OCI-LY1 (cell line): ENCODE results near the gene NUPR1.
"Not testable (repeated sequence)": the region's sequence is repeated elsewhere in the genome, so short reads cannot be mapped to it uniquely, and the experiment has no call there.

Experiments
- H2AFZ ChIP-seq: fragments of 200-600 bp; sonication (generic), shearing (Covaris generic); 2 replicates; pipeline ENCODE4 v1.6.0; 2014; ENCODE audit warnings: antibody characterized with exemption, mild to moderate bottlenecking, low read length
- H3F3A ChIP-seq: fragments of 200-600 bp; sonication (generic), shearing (Covaris generic); 2 replicates; pipeline ENCODE4 v1.6.0; 2014; ENCODE audit warnings: mild to moderate bottlenecking, antibody characterized with exemption, low read length, moderate library complexity; ENCODE audit not compliant: insufficient read depth
- H3K27ac ChIP-seq: fragments of 200-600 bp; sonication (generic); 2 replicates; pipeline ENCODE4 v1.5.1; 2014; ENCODE audit warnings: low read length, mixed run types, mild to moderate bottlenecking, low read depth; ENCODE audit not compliant: poor library complexity, severe bottlenecking
- H3K27me3 ChIP-seq: fragments of 200-600 bp; sonication (generic); 2 replicates; pipeline ENCODE4 v1.6.0; 2014; ENCODE audit warnings: antibody characterized with exemption, mild to moderate bottlenecking, low read length, moderate library complexity; ENCODE audit not compliant: insufficient read depth
- H3K36me3 ChIP-seq: fragments of 200-600 bp; sonication (generic); 2 replicates; pipeline ENCODE4 v1.6.1; 2014; ENCODE audit warnings: mild to moderate bottlenecking, antibody characterized with exemption, low read length, moderate library complexity, mixed read lengths; ENCODE audit not compliant: insufficient read depth
- H3K4me1 ChIP-seq: fragments of 200-600 bp; sonication (generic); 2 replicates; pipeline ENCODE4 v1.5.1; 2014; ENCODE audit warnings: mild to moderate bottlenecking, low read length, moderate library complexity; ENCODE audit not compliant: insufficient read depth, severe bottlenecking
- H3K4me2 ChIP-seq: fragments of 200-600 bp; sonication (generic), shearing (Covaris generic); 2 replicates; pipeline ENCODE4 v1.6.1; 2014; ENCODE audit warnings: low read length
- H3K4me3 ChIP-seq: fragments of 200-600 bp; sonication (generic); 2 replicates; pipeline ENCODE4 v1.5.1; 2014; ENCODE audit warnings: low read length, low read depth, mild to moderate bottlenecking, mixed read lengths; ENCODE audit not compliant: poor library complexity, severe bottlenecking
- H3K79me2 ChIP-seq: fragments of 200-600 bp; shearing (Covaris generic); 2 replicates; pipeline ENCODE4 v1.6.1; 2016; ENCODE audit warnings: mixed run types, low read length, mixed read lengths; ENCODE audit not compliant: insufficient read depth
- H3K9ac ChIP-seq: fragments of 200-600 bp; sonication (generic), shearing (Covaris generic); 2 replicates; pipeline ENCODE4 v1.6.1; 2014; ENCODE audit warnings: mild to moderate bottlenecking, low read length, mixed read lengths
- H3K9me2 ChIP-seq: fragments of 200-600 bp; sonication (generic), shearing (Covaris generic); 2 replicates; pipeline ENCODE4 v1.6.1; 2014; ENCODE audit warnings: low read depth, mild to moderate bottlenecking, low read length, mixed read lengths
- H3K9me3 ChIP-seq: fragments of 200-600 bp; shearing (Covaris generic); 2 replicates; pipeline ENCODE4 v1.6.1; 2014; ENCODE audit warnings: low read length, mixed read lengths
- H4K20me1 ChIP-seq: fragments of 200-600 bp; sonication (generic), shearing (Covaris generic); 2 replicates; pipeline ENCODE4 v1.6.0; 2016; ENCODE audit warnings: mild to moderate bottlenecking, low read length; ENCODE audit not compliant: insufficient read depth
- EZH2 ChIP-seq: fragments of 200-600 bp; sonication (generic), shearing (Covaris generic); IDR thresholded peaks from 2 replicates; pipeline ENCODE4 v1.8.0; 2017; ENCODE audit warnings: borderline replicate concordance, mixed run types, mild to moderate bottlenecking, antibody characterized with exemption, low read length, moderate library complexity, mixed read lengths
- TF ChIP-seq, protein P1 (sequence below): fragments of 200-600 bp; sonication (generic), shearing (Covaris generic); IDR thresholded peaks from 2 replicates; pipeline ENCODE4 v1.5.1; 2017; ENCODE audit warnings: mild to moderate bottlenecking, antibody characterized with exemption, low read length, moderate library complexity, mixed read lengths

Gene NUPR1

DNA sequence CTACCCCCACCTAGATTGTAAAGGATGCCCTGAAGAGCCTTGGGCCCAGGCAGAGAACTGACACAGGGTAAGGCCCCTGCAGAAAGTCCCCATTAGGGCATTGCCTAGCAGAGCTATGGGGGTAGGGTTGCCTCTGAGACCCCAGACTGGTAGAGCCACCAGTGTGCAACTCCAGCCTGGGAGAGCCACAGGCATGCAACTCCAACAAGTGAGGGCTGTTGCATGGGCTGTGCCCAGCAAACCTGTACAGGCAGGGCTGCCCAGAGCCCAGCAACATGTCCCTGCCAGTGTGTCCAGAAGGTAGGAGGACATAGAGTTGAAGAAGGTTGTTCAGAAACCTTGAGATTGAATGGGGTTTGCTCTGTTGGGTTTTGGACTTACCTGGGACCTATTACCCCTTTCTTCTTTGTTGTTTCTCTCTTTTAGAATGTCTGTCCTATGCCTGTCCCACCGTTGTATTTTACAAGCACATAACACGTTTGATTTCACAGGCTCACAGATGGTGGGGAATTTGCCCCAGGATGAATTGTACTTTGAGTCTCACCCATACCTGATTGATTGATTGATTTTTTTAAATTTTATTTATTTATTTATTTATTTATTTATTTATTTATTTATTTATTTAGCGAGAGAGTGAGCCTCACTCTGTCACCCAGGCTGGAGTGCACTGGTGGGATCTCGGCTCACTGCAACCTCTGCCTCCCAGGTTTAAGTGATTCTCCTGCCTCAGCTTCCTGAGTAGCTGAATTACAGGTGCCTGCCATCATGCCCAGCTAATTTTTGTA lies 31.4 kb upstream of the NUPR1 start:
- Histone ChIP-seq H3K79me2 (no peaks in the 10 kb centered on the region), H3K9me3 (peaks cover 7% of the 10 kb centered on the region; the same call in 1 of the 2 replicates), H3K9ac (no peak overlapping the region), H3K9me2 (no peaks in the 10 kb centered on the region), H3K27ac (no peak overlapping the region), H3K4me1 (no peaks in the 10 kb centered on the region), H3K4me3 (no peak overlapping the region), H3K36me3 (peaks cover 11% of the 10 kb centered on the region), H2AFZ (no peak overlapping the region), H4K20me1 (no peaks in the 10 kb centered on the region), H3K4me2 (no peak overlapping the region), H3K27me3 (no peaks in the 10 kb centered on the region), H3F3A (no peaks in the 10 kb centered on the region)
- TF ChIP-seq, protein P1, sequence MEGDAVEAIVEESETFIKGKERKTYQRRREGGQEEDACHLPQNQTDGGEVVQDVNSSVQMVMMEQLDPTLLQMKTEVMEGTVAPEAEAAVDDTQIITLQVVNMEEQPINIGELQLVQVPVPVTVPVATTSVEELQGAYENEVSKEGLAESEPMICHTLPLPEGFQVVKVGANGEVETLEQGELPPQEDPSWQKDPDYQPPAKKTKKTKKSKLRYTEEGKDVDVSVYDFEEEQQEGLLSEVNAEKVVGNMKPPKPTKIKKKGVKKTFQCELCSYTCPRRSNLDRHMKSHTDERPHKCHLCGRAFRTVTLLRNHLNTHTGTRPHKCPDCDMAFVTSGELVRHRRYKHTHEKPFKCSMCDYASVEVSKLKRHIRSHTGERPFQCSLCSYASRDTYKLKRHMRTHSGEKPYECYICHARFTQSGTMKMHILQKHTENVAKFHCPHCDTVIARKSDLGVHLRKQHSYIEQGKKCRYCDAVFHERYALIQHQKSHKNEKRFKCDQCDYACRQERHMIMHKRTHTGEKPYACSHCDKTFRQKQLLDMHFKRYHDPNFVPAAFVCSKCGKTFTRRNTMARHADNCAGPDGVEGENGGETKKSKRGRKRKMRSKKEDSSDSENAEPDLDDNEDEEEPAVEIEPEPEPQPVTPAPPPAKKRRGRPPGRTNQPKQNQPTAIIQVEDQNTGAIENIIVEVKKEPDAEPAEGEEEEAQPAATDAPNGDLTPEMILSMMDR: no peak
- TF ChIP-seq EZH2: no peak

DNA sequence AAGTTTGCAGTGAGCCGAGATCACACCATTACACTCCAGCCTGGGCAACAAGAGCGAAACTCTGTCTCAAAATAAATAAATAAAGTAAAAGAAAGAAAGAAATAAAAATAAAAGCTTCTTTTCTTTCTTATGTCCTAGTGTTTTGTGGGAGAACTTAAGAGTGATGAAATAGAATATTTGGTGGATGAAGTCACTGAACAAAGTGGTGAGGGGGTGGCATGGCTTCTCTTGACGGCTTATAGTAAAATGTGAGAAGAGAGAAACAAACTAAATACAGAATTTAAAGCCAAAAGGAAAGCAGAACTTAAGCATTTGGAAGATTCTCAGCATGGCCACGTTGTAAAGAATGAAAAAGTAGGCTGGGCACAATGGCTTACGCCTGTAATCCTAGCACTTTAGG lies 30.2 kb upstream of the NUPR1 start:
- Histone ChIP-seq H3K9me2 (no peaks in the 10 kb centered on the region), H4K20me1 (no peaks in the 10 kb centered on the region), H3K27me3 (no peaks in the 10 kb centered on the region), H3K36me3 (peaks cover 11% of the 10 kb centered on the region), H3K9ac (no peak overlapping the region), H3K27ac (no peak overlapping the region), H3K4me2 (no peak overlapping the region), H3K4me3 (no peak overlapping the region), H3K79me2 (no peaks in the 10 kb centered on the region), H3K4me1 (no peaks in the 10 kb centered on the region), H3F3A (no peaks in the 10 kb centered on the region), H3K9me3 (peaks cover 7% of the 10 kb centered on the region; the same call in 1 of the 2 replicates), H2AFZ (no peak overlapping the region)
- no peak for TF ChIP-seq EZH2
- TF ChIP-seq, protein P1: no peak

DNA sequence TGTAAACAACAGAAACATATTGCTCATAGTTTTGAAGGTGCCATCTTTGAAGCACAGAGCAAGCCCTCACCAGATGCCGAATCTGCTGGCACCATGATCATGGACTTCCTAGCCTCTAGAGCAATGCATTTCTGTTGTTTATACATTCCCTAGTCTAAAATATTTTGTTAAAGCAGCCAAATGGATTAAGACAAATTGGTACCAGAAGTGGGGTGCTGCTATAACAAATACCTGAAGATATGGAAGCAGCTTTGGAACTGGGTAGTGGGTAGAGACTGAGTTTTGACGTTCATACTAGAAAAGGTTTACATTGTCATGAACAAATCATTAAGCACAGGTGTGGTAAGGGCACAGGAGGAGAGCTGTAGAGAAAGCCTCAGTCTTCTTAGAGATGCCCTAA lies 28.5 kb upstream of the NUPR1 start:
- Histone ChIP-seq H3K9me3 (peaks cover 7% of the 10 kb centered on the region; the same call in 1 of the 2 replicates), H3F3A (no peaks in the 10 kb centered on the region), H3K9me2 (no peaks in the 10 kb centered on the region), H2AFZ (no peak overlapping the region), H3K4me3 (no peak overlapping the region), H3K27me3 (no peaks in the 10 kb centered on the region), H4K20me1 (no peaks in the 10 kb centered on the region), H3K4me1 (no peaks in the 10 kb centered on the region), H3K27ac (no peak overlapping the region), H3K9ac (no peak overlapping the region), H3K79me2 (no peaks in the 10 kb centered on the region), H3K36me3 (peaks cover 11% of the 10 kb centered on the region), H3K4me2 (no peak overlapping the region)
- no peak for TF ChIP-seq EZH2
- TF ChIP-seq, protein P1: no peak

DNA sequence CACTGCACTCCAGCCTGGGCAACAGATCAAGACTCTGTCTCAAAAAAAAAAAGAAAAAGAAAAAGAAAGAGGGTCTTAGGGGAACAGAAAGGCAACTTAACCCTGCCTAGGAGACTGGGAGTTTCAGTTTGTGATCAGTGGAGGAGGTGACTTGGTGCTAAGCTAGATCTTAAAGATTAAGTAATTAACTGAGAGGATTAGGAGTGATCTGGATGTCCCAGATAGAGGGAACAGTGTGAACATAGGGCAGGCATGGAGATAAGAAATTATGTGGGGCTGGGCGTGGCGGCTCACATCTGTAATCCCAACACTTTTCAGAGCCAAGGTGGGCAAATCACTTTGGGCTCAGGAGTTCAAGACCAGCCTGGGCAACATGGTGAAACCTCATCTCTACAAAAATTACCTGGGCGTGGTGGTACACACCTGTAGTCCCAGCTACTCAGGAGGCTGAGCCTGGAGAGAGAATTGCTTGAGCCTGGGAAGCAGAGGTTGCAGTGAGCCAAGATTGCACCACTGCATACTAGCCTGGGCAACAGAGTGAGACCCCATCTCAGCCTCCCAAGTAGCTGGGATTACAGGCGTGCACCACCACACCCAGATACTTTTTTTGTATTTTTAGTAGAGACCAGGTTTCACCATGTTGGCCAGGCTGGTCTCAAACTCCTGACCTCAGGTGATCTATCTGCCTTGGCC lies 27.6 kb upstream of the NUPR1 start:
- H4K20me1 ChIP-seq, H3K4me2 ChIP-seq, H3K27ac ChIP-seq, H3K9me3 ChIP-seq, H3K9me2 ChIP-seq, H2AFZ ChIP-seq, H3K4me3 ChIP-seq, H3K27me3 ChIP-seq, H3K9ac ChIP-seq, H3F3A ChIP-seq, H3K4me1 ChIP-seq, H3K79me2 ChIP-seq: not testable (repeated sequence)
- H3K36me3 ChIP-seq: peaks cover 11% of the 10 kb centered on the region
